Mucosa of descending colon (tissue), 3 donors: ENCODE results near the gene CPED1. TPM values are rescaled to one million over a fixed set of nuclear protein-coding genes. Genes with fewer than 3 reads are reported as not detected.

ENCODE experiments used
- ATAC-seq: fragments of 200-7000 bp; cut with Tn5 transposase; one replicate; pipeline ENCODE4 v1.9.1; 2020; ENCODE audit warnings: mild to moderate bottlenecking, moderate library complexity
- DNase-seq, 3 donors: peaks; one replicate each; pipeline ENCODE4 v3.0.0-alpha.2; 2020
- H3K36me3 ChIP-seq: fragments of 200-600 bp; one replicate; pipeline ENCODE4 v1.8.0; 2021; ENCODE audit warnings: low read depth, mild to moderate bottlenecking
- H3K4me1 ChIP-seq: fragments of 200-600 bp; one replicate; pipeline ENCODE4 v1.8.0; 2021; ENCODE audit warnings: low read depth, mild to moderate bottlenecking
- H3K4me3 ChIP-seq: fragments of 200-600 bp; one replicate; pipeline ENCODE4 v1.8.0; 2021; ENCODE audit warnings: mild to moderate bottlenecking
- H3K9me3 ChIP-seq: fragments of 200-600 bp; one replicate; pipeline ENCODE4 v1.8.0; 2021; ENCODE audit warnings: mild to moderate bottlenecking
- intact Hi-C, 2 donors: fragments of 100-400 bp; cut with DNase I in 1 of 2; cut with micrococcal nuclease in 1 of 2; formaldehyde crosslinking; loops; one replicate each; pipeline versions ENCODE4 v1.11.0 to v1.11.1; 2022; cut with DNase I, micrococcal nuclease
- total RNA-seq, 3 donors: library from RNA; stranded (reverse); fragmentation: NEBNext Ultra II Directional in 2 of 3; extraction: Animal tissue kit (Norgen Biotek cat#: 25700) in 2 of 3; gene quantifications; one replicate each; pipeline versions ENCODE4 v1.2.1 to v1.2.4, GENCODE V29; 2021 to 2023
- TF ChIP-seq, protein P1 (sequence below): fragments of 200-600 bp; IDR thresholded peaks from one replicate; pipeline ENCODE4 v1.8.0; 2022; ENCODE audit warnings: antibody characterized with exemption, mild to moderate bottlenecking
- donor health status: DM: no; HTN: no; CAD: no; lungs with moderate emphysema.
- donor health status: DM: no; HTN: no; CAD: no.
- donor health status: DM: no; HTN: yes; CAD: no.

CPED1 gene
- total RNA-seq, 3 donors from 2014 or later: 6.5 to 67.7 (median 8.8) TPM

DNA sequence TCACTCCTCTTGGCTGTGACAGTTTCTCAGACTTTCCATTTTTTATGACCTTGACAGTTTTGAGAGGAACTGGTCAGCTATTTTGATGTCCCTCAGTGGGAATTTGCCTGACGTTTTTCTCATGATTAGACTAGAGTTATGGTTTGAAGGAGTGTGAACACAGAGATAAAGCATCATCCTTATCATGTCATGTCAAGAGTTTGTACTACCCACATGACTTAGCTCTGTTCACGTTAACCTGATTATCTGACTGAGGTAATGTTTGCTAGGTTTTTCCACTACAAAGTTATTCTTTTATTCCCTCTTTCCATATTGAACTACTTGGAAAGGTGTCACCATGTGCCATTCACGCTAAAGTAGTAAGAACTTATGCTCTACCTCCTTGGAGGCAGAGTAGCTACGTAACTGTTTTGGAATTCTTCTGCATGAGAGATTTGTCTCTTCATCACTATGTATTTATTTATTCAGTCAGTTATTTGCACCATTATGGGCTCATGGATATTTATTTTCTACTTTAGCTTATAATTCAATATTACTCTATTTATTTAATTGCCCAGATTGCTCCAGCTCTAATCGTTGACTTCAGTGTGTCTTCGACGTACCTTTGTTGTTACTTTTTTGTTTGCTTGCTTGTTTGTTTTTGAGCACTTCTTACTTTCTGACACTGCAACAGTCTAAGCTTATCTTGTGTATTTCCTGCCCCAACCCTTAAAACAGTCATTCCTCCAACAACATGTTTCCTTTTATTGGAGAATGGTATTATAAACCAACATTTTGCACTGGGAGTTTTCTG is 50.4 kb downstream of the CPED1 start:
- Histone ChIP-seq H3K4me3 (no peak overlapping the region), H3K36me3 (no peaks in the 10 kb centered on the region), H3K9me3 (no peaks in the 10 kb centered on the region), H3K4me1 (no peaks in the 10 kb centered on the region)
- ATAC-seq (no peak), DNase-seq (no peak)
- TF ChIP-seq, protein P1, sequence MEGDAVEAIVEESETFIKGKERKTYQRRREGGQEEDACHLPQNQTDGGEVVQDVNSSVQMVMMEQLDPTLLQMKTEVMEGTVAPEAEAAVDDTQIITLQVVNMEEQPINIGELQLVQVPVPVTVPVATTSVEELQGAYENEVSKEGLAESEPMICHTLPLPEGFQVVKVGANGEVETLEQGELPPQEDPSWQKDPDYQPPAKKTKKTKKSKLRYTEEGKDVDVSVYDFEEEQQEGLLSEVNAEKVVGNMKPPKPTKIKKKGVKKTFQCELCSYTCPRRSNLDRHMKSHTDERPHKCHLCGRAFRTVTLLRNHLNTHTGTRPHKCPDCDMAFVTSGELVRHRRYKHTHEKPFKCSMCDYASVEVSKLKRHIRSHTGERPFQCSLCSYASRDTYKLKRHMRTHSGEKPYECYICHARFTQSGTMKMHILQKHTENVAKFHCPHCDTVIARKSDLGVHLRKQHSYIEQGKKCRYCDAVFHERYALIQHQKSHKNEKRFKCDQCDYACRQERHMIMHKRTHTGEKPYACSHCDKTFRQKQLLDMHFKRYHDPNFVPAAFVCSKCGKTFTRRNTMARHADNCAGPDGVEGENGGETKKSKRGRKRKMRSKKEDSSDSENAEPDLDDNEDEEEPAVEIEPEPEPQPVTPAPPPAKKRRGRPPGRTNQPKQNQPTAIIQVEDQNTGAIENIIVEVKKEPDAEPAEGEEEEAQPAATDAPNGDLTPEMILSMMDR: no peak
- intact Hi-C loops: no loop called here

DNA sequence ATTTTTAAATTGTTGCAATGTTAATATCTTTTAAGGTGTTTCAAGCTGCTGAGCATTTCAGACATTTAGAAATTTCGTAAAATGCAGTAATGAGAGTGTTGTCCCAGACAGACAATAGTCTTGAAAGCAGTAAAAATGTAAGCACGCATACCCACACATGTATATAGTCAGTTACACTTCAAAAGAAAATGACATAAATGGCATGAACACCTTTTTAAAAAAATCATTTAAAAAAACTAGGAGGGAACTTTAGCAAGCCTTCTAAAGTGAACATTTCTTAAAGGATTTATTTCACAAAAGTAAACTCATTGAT is 51.0 kb downstream of the CPED1 start:
- intact Hi-C loops: no loop called here
- DNase-seq (no peak), ATAC-seq (no peak)
- TF ChIP-seq, protein P1: no peak
- Histone ChIP-seq H3K9me3 (no peaks in the 10 kb centered on the region), H3K4me3 (no peak overlapping the region), H3K4me1 (no peaks in the 10 kb centered on the region), H3K36me3 (no peaks in the 10 kb centered on the region)

DNA sequence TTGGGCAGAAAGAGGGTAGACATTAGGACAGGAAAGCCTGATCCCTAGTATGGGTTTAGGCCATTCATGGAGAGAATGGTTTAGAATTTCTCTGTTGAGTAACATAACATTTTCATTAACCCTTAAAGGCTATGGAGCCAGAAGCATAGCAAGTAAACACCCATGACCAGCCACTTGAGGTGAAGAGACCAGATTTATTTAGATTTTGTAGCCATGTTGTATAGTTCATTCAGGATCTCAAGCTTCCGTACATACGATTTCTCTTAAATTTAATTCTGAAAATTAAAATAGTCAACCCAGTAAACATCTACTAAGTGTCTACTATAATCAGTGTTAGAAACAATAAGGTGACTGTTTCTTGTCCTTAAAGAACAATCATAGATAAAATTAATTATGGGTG is 51.5 kb downstream of the CPED1 start:
- TF ChIP-seq, protein P1: no peak
- no peaks in the 10 kb centered on the region for H3K4me1 ChIP-seq
- intact Hi-C loops: no loop called here
- no peak for DNase-seq
- ATAC-seq: no peak
- H3K9me3 ChIP-seq: no peaks in the 10 kb centered on the region
- H3K36me3 ChIP-seq: no peaks in the 10 kb centered on the region
- H3K4me3 ChIP-seq: no peak overlapping the region

DNA sequence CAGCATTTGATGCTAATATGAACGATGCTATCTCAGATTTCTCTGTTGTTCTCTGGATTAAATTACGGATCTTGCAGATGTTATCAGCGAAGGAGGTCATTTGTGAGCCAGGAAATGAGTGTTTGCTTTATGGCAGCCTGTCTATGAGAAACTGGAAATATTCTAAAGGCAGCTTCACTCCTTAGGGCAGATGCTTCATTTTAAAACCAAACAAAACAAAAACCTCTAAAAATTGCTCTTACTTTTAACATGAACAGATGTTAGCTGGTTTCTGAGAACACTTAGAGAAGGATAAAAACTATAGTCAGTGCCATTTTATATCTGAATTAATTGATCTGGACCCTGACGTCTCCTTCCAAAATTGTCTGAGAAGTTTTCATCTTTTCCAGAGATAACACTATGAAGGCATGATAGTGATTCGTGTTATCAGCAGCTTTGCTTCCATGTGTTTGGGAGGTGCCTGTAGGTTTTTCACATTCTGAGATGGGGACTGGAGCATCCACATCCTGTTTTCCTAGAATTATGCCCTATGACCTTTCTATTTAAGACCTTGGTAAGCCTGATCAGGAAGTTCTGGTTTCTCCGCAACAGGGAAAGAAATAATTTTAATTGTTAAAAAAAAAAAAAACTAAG is 53.1 kb downstream of the CPED1 start:
- no peak for DNase-seq
- no peak for ATAC-seq
- Histone ChIP-seq H3K36me3 (no peaks in the 10 kb centered on the region), H3K4me3 (no peak overlapping the region), H3K4me1 (no peaks in the 10 kb centered on the region), H3K9me3 (no peaks in the 10 kb centered on the region)
- TF ChIP-seq, protein P1: no peak
- intact Hi-C loops: no loop called here

DNA sequence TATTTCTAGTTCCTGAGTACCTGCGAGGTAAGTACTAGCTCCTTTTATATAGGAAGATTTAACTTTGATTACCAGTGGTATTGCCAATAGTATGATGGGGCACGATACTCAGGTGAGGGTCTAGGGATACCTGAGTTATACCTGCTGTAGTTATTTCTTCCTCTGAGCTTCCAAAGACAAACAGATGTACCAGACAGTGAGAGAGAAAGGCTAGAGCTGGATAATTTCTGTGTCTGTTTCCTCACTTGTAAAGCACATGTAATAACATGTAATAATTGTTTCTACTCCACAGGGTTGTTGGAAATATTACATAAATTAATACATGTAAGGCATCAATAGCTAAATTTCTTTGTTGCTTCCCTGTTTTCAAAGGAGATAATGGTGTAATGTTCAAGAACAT is 53.7 kb downstream of the CPED1 start:
- no peak overlapping the region for H3K4me3 ChIP-seq
- DNase-seq: no peak
- TF ChIP-seq, protein P1: no peak
- intact Hi-C loops: no loop called here
- no peak for ATAC-seq
- no peaks in the 10 kb centered on the region for H3K36me3 ChIP-seq
- no peaks in the 10 kb centered on the region for H3K9me3 ChIP-seq
- H3K4me1 ChIP-seq: no peaks in the 10 kb centered on the region
